Heart left ventricle (tissue), 13 donors: ENCODE data around the gene VAT1.

Source experiments
- POLR2A ChIP-seq, 2 donors: fragments of 450-650 bp; IDR thresholded peaks; one replicate each; pipeline ENCODE4 v1.6.1; 2017; ENCODE audit warnings: antibody characterized with exemption in 2 of 2, mild to moderate bottlenecking in 2 of 2, moderate library complexity in 2 of 2
- TF ChIP-seq, protein P1 (sequence below), 12 donors: fragments of 200-600 bp; sonication (generic) in 4 of 12; IDR thresholded peaks; one replicate each; pipeline versions ENCODE4 v1.5.0 to v1.8.0; 2018 to 2022; ENCODE audit warnings: antibody characterized with exemption in 12 of 12, mild to moderate bottlenecking in 5 of 12
- donor health status: ischemic (EF 13 %, LVEDD 7.1; RV severe dilation, severe dysfunction).
- donor health status: DM: no; HTN: yes; CAD: no.
- donor health status: DM: no; HTN: no; CAD: no.
- donor health status: ischemic (EF 25% LVEDD 6.9; RV normal size, moderate dysfunction).
- donor health status: ischemic (EF 25% LVEDD 5.7; RV mildly dilated, moderate dysfunction).
- donor health status: ischemic (EF 35%, LVEDD 5.7; RV mildly dilated, moderate dysfunction).
- donor health status: nonischemic (EF 11% LVEDD 7.7; RV severe dilation, severe dysfunction).
- donor health status: DM: yes; HTN: yes; CAD: no.
- donor health status: PGD.
- donor health status: ischemic (EF 29% LVEDD 5.4; RV normal size, mild dysfunction).
- donor health status: nonischemic (EF 23%, LVEDD 6.1; RV moderate dilation, normal function).

DNA sequence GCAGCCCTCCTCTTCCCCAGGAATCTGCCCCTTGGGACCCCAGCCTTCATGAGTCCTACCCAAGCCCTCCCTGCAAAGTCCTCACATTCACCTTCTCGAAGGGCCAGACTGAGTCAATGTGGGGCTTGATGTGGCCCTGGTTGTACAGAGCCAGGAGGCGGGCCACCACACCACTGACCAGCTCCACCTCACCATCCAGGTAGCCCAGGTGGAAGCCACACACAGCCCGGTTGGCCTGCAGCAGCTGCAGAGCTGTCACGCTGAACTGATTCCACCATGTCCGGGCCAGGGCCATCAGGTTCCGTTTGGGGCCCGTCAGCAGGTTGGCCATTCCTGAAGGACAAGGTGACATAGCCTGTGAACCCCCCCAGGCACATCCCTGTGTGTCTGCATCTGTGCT lies 6.0 kb downstream of the VAT1 start:
- TF ChIP-seq POLR2A (IDR thresholded peaks at IDR 0.05), result no peak
- TF ChIP-seq, protein P1, sequence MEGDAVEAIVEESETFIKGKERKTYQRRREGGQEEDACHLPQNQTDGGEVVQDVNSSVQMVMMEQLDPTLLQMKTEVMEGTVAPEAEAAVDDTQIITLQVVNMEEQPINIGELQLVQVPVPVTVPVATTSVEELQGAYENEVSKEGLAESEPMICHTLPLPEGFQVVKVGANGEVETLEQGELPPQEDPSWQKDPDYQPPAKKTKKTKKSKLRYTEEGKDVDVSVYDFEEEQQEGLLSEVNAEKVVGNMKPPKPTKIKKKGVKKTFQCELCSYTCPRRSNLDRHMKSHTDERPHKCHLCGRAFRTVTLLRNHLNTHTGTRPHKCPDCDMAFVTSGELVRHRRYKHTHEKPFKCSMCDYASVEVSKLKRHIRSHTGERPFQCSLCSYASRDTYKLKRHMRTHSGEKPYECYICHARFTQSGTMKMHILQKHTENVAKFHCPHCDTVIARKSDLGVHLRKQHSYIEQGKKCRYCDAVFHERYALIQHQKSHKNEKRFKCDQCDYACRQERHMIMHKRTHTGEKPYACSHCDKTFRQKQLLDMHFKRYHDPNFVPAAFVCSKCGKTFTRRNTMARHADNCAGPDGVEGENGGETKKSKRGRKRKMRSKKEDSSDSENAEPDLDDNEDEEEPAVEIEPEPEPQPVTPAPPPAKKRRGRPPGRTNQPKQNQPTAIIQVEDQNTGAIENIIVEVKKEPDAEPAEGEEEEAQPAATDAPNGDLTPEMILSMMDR (IDR thresholded peaks at IDR 0.05), result no peak
